SK-N-SH treated with all-trans-retinoic acid at 6 μM for 48 hours (cell line): ENCODE measurements around the gene D2HGDH.

Source experiments
- ATAC-seq: fragments of 200-7000 bp; cut with Tn5 transposase; 3 replicates; pipeline ENCODE4 v1.9.1; 2020; ENCODE audit warnings: mild to moderate bottlenecking, moderate library complexity
- BACH2 ChIP-seq: fragments of 250-450 bp; sonication (Bioruptor Pico); IDR thresholded peaks from 2 replicates; pipeline ENCODE4 v1.9.0; 2021; ENCODE audit warnings: mild to moderate bottlenecking, borderline replicate concordance
- CSDC2 ChIP-seq: fragments of 250-450 bp; sonication (Bioruptor Pico); IDR thresholded peaks from 2 replicates; pipeline ENCODE4 v1.5.0; 2020; ENCODE audit warnings: mild to moderate bottlenecking, moderate library complexity
- ESRRG ChIP-seq: fragments of 250-450 bp; sonication (Bioruptor Pico); IDR thresholded peaks from 2 replicates; pipeline ENCODE4 v1.6.1; 2021; ENCODE audit warnings: mild to moderate bottlenecking
- GLIS3 ChIP-seq: fragments of 250-450 bp; sonication (Bioruptor Pico); IDR thresholded peaks from 2 replicates; pipeline ENCODE4 v1.5.0; 2020; ENCODE audit warnings: mild to moderate bottlenecking, moderate library complexity
- ISL1 ChIP-seq: fragments of 250-450 bp; sonication (Bioruptor Pico); IDR thresholded peaks from 2 replicates; pipeline ENCODE4 v2.1.2; 2022; ENCODE audit warnings: mild to moderate bottlenecking, moderate library complexity
- OSR1 ChIP-seq: fragments of 250-450 bp; sonication (Bioruptor Pico); IDR thresholded peaks from 2 replicates; pipeline ENCODE4 v1.8.0; 2022; ENCODE audit warnings: moderate library complexity, mild to moderate bottlenecking, inconsistent platforms
- PPARA ChIP-seq: fragments of 250-450 bp; sonication (Bioruptor Pico); IDR thresholded peaks from 2 replicates; pipeline ENCODE4 v1.5.0; 2020; ENCODE audit warnings: mild to moderate bottlenecking, borderline replicate concordance
- RARB ChIP-seq: fragments of 250-450 bp; sonication (Bioruptor Pico); IDR thresholded peaks from 2 replicates; pipeline ENCODE4 v1.8.0; 2021; ENCODE audit warnings: mild to moderate bottlenecking, moderate library complexity
- SNAI2 ChIP-seq: fragments of 250-450 bp; sonication (Bioruptor Pico); IDR thresholded peaks from 2 replicates; pipeline ENCODE4 v1.5.0; 2020; ENCODE audit warnings: mild to moderate bottlenecking, moderate library complexity
- TCF4 ChIP-seq: fragments of 250-450 bp; sonication (Bioruptor Pico); IDR thresholded peaks from 2 replicates; pipeline ENCODE4 v1.8.0; 2021; ENCODE audit warnings: mild to moderate bottlenecking, moderate library complexity, borderline replicate concordance
- TOX ChIP-seq: fragments of 250-450 bp; sonication (Bioruptor Pico); IDR thresholded peaks from 2 replicates; pipeline ENCODE4 v1.8.0; 2021; ENCODE audit warnings: mild to moderate bottlenecking, moderate library complexity, borderline replicate concordance
- ZC3H10 ChIP-seq: fragments of 250-450 bp; sonication (Bioruptor Pico); IDR thresholded peaks from 2 replicates; pipeline ENCODE4 v1.5.1; 2021; ENCODE audit warnings: mild to moderate bottlenecking, moderate library complexity
- ZFP3 ChIP-seq: fragments of 250-450 bp; sonication (Bioruptor Pico); IDR thresholded peaks from 2 replicates; pipeline ENCODE4 v1.5.0; 2020; ENCODE audit warnings: mild to moderate bottlenecking, moderate library complexity
- ZNF565 ChIP-seq: fragments of 450-650 bp; formaldehyde crosslinking; conservative IDR thresholded peaks from 2 replicates; pipeline ENCODE4 v1.5.0; 2020; ENCODE audit warnings: low read depth, mild to moderate bottlenecking, moderate library complexity
- ZNF70 ChIP-seq: fragments of 450-650 bp; formaldehyde crosslinking; IDR thresholded peaks from 2 replicates; pipeline ENCODE4 v1.5.0; 2020; ENCODE audit warnings: mild to moderate bottlenecking, moderate library complexity
- ZNF8 ChIP-seq: fragments of 450-650 bp; formaldehyde crosslinking; IDR thresholded peaks from 2 replicates; pipeline ENCODE4 v1.5.0; 2020; ENCODE audit warnings: mild to moderate bottlenecking, moderate library complexity
- TF ChIP-seq, protein P1 (sequence below): fragments of 250-450 bp; sonication (Bioruptor Pico); IDR thresholded peaks from 2 replicates; pipeline ENCODE4 v1.8.0; 2020; ENCODE audit warnings: mild to moderate bottlenecking, moderate library complexity, borderline replicate concordance
- TF ChIP-seq, protein P2 (sequence below): fragments of 250-450 bp; sonication (Bioruptor Pico); IDR thresholded peaks from 2 replicates; pipeline ENCODE4 v1.5.0; 2020; ENCODE audit warnings: mild to moderate bottlenecking, moderate library complexity
- TF ChIP-seq, protein P3 (sequence below): fragments of 250-450 bp; sonication (Bioruptor Pico); IDR thresholded peaks from 2 replicates; pipeline ENCODE4 v1.5.1; 2020; ENCODE audit warnings: low read depth, mild to moderate bottlenecking, moderate library complexity
- TF ChIP-seq, protein P4 (sequence below): fragments of 250-450 bp; sonication (Bioruptor Pico); IDR thresholded peaks from 2 replicates; pipeline ENCODE4 v1.8.0; 2021; ENCODE audit warnings: low read depth, mild to moderate bottlenecking, moderate library complexity, borderline replicate concordance

Gene D2HGDH

DNA sequence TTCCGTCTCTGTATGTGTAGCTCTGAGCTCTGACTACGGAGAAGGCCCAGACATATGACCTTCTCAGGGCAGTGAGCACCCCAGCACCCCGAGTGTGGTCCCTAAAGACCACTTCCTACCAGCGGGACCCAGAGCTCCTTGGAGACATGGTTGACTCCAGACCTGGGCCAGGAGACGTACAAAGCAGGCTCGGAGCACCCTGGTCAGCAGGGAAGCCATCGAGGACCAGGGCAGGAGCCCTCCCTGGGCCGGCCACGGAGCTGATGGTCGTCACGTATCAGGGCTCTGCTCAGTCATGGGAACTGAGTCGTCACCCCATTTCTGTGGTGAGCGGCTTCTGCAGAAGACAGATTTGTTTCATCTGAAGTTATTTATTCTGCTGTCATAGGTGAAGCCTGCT lies 61.8 kb downstream of the D2HGDH start:
- TF ChIP-seq ESRRG (CRISPR knock-in tag) (no peak), ZC3H10 (CRISPR knock-in tag) (no peak)
- TF ChIP-seq, protein P1, sequence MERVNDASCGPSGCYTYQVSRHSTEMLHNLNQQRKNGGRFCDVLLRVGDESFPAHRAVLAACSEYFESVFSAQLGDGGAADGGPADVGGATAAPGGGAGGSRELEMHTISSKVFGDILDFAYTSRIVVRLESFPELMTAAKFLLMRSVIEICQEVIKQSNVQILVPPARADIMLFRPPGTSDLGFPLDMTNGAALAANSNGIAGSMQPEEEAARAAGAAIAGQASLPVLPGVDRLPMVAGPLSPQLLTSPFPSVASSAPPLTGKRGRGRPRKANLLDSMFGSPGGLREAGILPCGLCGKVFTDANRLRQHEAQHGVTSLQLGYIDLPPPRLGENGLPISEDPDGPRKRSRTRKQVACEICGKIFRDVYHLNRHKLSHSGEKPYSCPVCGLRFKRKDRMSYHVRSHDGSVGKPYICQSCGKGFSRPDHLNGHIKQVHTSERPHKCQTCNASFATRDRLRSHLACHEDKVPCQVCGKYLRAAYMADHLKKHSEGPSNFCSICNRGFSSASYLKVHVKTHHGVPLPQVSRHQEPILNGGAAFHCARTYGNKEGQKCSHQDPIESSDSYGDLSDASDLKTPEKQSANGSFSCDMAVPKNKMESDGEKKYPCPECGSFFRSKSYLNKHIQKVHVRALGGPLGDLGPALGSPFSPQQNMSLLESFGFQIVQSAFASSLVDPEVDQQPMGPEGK (CRISPR knock-in tag), result no peak
- ATAC-seq, result no peak

DNA sequence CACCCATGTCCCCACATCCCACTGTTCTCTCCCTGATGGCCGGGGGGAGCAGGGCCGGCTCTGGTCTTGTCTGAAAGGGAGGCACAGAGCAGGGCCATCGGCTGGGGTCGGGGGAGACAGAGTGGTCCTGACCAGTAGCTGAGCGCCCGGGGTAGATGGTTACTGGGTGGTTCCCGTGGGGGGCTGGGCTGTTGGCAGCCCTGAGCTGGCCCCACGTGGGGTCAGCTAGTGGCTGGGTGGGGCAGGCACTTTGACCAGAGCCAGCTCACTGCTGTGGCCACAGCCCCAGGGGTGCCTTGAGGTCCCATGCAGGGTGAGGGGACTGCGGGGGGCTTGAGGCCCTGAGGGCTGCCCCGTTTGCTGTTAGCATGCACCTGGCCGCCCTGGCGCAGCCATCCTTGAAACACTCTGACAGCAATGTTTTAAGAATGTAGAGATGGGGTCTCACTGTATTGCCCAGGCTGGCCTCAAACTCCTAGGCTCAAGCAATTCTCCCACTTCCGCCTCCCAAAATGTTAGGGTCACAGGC lies 62.2 kb downstream of the D2HGDH start:
- TF ChIP-seq, protein P2, sequence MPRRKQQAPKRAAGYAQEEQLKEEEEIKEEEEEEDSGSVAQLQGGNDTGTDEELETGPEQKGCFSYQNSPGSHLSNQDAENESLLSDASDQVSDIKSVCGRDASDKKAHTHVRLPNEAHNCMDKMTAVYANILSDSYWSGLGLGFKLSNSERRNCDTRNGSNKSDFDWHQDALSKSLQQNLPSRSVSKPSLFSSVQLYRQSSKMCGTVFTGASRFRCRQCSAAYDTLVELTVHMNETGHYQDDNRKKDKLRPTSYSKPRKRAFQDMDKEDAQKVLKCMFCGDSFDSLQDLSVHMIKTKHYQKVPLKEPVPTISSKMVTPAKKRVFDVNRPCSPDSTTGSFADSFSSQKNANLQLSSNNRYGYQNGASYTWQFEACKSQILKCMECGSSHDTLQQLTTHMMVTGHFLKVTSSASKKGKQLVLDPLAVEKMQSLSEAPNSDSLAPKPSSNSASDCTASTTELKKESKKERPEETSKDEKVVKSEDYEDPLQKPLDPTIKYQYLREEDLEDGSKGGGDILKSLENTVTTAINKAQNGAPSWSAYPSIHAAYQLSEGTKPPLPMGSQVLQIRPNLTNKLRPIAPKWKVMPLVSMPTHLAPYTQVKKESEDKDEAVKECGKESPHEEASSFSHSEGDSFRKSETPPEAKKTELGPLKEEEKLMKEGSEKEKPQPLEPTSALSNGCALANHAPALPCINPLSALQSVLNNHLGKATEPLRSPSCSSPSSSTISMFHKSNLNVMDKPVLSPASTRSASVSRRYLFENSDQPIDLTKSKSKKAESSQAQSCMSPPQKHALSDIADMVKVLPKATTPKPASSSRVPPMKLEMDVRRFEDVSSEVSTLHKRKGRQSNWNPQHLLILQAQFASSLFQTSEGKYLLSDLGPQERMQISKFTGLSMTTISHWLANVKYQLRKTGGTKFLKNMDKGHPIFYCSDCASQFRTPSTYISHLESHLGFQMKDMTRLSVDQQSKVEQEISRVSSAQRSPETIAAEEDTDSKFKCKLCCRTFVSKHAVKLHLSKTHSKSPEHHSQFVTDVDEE, result no peak
- TF ChIP-seq ZC3H10 (CRISPR knock-in tag) (no peak), OSR1 (no peak), GLIS3 (CRISPR knock-in tag) (no peak), ZNF70 (CRISPR knock-in tag) (no peak), PPARA (CRISPR knock-in tag) (no peak), ESRRG (CRISPR knock-in tag) (no peak), ISL1 (CRISPR knock-in tag) (no peak), ZNF565 (CRISPR knock-in tag) (no peak), TCF4 (no peak), SNAI2 (CRISPR knock-in tag) (no peak), ZNF8 (CRISPR knock-in tag) (no peak), BACH2 (no peak)
- TF ChIP-seq, protein P3, sequence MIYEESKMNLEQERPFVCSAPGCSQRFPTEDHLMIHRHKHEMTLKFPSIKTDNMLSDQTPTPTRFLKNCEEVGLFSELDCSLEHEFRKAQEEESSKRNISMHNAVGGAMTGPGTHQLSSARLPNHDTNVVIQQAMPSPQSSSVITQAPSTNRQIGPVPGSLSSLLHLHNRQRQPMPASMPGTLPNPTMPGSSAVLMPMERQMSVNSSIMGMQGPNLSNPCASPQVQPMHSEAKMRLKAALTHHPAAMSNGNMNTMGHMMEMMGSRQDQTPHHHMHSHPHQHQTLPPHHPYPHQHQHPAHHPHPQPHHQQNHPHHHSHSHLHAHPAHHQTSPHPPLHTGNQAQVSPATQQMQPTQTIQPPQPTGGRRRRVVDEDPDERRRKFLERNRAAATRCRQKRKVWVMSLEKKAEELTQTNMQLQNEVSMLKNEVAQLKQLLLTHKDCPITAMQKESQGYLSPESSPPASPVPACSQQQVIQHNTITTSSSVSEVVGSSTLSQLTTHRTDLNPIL (CRISPR knock-in tag), result no peak
- TF ChIP-seq, protein P1 (CRISPR knock-in tag), result no peak
- ATAC-seq, result no peak

DNA sequence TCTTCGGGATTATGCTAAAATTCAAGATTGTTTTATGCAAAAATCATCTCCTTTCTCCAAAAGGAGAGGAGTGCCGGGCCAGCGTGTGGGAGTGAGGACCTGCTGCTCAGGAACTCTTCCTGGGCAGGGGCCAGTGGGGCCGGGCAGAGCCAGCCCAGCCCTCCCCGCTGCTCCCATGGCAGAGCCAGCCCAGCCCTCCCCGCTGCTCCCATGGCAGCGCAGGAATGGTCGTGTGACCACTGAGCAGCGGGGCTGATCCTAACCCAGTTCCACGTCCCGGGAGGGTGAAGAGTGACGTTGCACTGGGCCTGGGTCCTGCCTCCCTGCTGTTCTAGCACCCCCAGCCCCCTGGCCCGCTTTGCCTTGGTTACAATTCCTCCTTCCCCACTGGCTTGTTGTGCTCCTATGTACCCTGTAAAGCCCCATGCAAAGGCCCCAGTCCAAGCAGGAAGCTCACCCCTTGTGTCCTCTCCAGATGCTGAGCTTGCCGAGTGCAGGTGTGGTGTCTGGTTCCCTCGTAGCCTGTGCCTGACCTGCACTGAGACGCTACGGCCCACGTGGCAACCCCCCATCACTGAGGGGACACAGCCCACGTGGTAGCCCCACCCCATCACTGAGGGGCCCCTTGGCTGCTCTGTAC lies 63.1 kb downstream of the D2HGDH start:
- ATAC-seq, result no peak
- peak; percentile 78; the same call in 1 of the 2 replicates for TF ChIP-seq ZFP3 (CRISPR knock-in tag)
- TF ChIP-seq ZNF565 (CRISPR knock-in tag), result no peak
- no peak for TF ChIP-seq BACH2
- TF ChIP-seq ESRRG (CRISPR knock-in tag), result no peak

DNA sequence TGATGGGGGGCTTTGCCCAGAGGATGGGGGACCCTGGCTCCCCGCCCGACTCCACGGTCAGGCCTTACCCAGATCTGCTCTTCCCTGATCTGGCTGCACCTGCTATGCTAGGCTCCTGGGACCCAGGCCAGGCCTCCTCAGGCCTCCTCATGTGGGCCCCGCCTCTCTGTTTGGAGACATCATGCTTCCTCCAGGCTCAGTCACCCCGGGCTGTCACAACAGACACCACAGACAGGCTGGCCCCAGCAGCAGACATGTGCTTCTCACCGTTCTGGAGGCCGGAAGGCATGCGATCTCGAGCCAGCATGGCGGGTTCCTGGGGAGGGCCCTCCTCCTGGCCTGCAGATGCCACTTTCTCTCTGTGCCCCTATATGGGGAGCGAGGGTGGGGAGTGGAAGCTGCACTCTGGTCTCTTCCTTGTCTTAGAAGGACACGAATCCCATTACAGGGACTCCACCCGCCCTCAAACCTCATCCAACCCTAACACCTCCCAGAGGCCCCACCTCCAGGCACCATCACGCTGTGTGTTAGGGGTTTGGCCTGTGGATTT lies 63.7 kb downstream of the D2HGDH start:
- ATAC-seq, result no peak
- TF ChIP-seq TOX (CRISPR knock-in tag) (no peak), TCF4 (no peak), ZC3H10 (CRISPR knock-in tag) (no peak), CSDC2 (no peak), ZNF70 (CRISPR knock-in tag) (no peak), ESRRG (CRISPR knock-in tag) (no peak), RARB (CRISPR knock-in tag) (no peak), OSR1 (no peak), ISL1 (CRISPR knock-in tag) (no peak), ZNF8 (CRISPR knock-in tag) (no peak)
- TF ChIP-seq, protein P4, sequence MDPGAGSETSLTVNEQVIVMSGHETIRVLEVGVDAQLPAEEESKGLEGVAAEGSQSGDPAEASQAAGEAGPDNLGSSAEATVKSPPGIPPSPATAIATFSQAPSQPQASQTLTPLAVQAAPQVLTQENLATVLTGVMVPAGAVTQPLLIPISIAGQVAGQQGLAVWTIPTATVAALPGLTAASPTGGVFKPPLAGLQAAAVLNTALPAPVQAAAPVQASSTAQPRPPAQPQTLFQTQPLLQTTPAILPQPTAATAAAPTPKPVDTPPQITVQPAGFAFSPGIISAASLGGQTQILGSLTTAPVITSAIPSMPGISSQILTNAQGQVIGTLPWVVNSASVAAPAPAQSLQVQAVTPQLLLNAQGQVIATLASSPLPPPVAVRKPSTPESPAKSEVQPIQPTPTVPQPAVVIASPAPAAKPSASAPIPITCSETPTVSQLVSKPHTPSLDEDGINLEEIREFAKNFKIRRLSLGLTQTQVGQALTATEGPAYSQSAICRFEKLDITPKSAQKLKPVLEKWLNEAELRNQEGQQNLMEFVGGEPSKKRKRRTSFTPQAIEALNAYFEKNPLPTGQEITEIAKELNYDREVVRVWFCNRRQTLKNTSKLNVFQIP (CRISPR knock-in tag), result no peak
- TF ChIP-seq, protein P1 (CRISPR knock-in tag), result no peak
- TF ChIP-seq, protein P2, result no peak
